Measurements from ENCODE around the gene NEURL1.

DNA sequence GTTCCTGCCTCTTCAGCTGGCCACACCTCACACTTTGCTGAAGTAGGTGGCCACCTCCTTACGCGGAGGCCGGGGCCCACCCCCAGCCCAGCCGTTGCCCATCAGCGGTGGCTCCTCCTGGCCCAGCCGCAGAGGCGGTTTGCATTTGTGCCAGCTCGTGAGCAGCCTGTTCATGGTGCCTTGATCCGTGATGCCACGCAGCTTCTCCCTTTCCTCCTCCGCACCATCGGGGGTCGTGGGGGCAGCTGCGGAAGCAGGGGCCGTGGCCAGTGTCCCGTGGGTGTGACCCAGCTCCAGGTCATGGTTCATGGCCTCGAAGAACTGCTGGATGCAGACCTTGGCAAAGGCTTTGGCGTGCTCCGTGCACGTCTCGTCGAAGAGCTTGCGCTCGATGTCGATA is 38.3 kb upstream of the NEURL1 start:
- TF ChIP-seq CTCF (conservative IDR thresholded peaks at IDR 0.05; ENCODE audit: low read length) (no peak), EZH2phosphoT487 (IDR thresholded peaks at IDR 0.05; ENCODE audit: borderline replicate concordance) (no peak)
